GM18867 (cell line): Measurements from ENCODE around the gene TBX1.

Experiments used
- ATAC-seq: cut with Tn5 transposase; IDR thresholded peaks from one replicate; pipeline ENCODE4 v1.9.1; 2021; ENCODE audit warnings: mild to moderate bottlenecking, moderate library complexity; ENCODE audit not compliant: unreplicated experiment

Gene TBX1

DNA sequence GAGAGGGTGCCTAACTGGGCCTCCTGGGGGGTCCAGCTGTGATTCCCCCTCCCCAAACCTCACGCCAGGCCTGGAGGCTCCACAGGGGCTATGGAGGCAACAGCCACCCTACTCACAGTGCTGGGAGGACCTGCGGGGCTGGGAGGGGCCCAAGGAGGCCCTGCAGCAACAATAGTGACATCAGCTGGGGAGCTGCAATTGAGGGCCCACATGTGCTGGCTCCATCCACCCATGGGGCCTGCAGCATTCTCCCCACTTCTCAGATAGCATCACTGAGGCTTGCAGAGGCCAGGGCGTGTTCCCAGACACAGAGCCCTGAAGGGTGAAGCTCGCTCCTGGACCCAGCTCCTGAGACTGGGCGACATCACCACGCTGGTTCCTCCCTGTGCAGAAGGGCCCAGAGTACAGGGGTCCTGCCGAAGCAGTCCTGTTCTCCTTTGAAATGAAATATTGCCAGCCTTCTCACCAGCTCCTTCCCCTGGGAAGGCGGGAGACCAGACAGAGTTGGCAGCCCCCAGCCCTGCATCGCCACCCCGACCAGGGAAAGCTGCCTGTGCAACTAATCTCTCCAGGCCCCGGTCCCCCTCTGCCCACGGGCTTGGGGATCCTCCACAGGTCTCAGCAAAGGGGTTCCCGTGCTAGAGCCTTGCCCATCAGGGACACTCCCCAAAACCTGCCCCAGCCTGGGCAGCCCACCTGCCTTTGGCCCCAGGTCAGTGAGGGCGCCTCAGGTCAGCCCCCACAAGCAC, 8.9 kb upstream of the TBX1 start:
- ATAC-seq: no peak

DNA sequence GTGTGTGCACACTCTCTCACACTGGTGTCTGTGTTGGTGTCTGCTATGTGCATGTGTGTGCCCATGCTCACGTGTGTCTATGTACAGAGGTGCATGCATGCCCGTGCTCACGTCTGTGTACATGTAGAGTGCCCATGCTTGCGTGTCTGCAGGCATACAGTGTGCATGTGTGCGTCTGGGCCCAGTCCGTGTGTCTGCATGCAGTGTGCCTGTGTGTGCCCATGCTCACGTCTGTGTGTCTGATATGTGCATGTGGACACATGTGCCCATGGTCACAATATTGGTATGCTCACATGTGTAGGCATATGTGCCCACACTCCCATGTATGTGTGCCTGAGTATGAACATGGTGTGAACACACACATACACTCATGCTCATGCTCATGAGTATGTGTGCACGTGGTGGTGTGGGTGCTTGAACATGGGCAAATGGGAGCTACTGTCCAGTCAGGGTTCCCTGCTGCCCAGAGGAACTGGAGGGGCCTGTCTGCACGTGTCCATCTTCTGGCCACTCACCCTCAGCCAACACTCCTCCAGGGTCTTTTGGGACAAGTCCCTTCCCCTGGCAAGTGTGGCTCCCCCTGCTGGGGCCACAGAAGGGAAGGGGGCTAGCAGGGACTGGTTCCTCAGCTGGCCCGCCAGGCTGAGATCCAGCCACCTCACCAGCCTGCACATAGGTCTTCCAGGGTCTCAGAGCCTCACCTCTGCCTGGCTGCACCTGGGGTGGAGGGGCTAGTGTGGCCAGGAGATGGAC, 7.3 kb upstream of the TBX1 start:
- ATAC-seq: no peak

DNA sequence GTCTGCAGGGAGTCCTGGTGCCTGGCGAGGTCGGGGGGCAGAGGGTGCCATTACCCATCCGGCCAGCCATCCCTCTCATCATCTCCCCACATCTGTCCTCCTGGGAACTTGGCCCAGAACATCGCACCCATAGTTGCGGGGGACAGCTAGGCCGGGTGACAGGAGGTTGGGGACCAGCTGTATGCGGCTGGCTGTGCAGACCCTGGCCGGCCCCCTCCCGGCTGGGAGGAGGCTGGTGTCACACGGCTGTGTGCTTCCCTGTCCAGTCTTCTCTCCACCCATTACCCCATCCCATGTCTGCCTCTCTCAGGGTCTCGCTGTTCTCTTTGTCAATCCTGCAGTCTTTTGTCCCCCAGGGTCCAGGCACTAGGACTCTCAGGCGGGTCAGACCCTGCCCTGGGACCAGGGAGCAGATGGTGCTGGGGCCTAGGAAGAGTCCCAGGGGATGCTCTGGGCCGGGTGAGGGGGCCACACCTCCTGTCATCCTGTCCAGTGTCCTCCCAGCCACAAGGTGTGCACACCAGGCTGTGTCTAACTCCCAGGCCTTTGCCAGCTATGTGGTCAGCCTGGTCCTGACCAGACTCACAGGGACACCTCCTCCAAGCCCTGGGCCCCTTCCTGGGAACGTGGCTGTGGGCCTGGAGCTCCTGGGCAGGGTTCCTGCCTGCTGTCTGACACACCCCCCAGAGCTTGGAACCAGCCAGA, 6.4 kb upstream of the TBX1 start:
- no peak for ATAC-seq

DNA sequence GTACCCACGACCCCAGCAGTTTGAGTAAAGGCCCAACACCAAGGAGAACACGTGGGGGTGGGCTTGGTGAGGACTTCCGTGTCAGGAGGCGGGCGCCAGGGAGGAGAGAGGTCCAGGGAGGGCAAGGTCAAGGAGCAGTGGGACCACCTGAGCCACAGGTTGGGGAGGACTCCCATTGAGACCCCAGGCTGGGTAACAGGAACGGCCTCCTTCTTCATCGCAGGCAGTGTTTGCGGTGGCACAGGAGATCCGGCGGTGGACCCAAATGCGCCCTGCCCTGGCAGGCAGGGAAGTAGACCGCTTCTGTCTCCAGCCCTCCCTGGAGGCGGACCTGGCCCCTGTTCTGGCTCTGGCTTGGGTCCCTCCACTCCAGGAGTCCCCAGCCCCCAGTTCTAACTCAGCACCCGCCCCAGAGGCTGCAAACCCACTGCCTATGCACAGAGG, 5.9 kb upstream of the TBX1 start:
- ATAC-seq: no peak

DNA sequence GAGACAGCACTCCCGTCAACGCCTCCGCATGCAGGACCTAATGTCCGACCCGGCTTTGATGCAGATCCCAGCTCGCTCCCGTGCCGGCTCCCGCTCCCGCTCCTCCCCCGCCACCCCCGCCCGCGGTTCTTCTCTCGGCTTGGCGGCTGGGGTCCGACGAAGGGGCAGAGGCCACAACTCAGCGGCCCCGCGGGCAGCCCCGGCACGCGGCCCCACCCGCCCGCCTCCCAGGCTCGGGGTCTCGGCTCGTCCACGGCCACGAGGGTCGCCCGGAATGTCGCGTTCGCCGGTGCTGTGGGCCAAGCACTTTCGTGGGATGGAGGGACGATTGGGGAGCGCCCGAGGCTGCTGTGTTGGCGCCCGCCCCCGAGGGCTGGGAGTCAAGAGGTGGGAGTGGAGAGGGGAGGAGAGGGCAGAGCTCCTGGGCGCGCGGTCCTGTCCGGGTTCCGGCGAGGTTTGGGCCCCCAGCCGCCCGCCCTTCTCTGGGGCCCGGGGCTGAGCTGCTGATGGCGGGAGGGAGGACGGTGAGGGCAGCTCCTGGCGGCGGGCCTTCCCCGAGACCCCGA, 5.3 kb upstream of the TBX1 start:
- ATAC-seq: no peak

DNA sequence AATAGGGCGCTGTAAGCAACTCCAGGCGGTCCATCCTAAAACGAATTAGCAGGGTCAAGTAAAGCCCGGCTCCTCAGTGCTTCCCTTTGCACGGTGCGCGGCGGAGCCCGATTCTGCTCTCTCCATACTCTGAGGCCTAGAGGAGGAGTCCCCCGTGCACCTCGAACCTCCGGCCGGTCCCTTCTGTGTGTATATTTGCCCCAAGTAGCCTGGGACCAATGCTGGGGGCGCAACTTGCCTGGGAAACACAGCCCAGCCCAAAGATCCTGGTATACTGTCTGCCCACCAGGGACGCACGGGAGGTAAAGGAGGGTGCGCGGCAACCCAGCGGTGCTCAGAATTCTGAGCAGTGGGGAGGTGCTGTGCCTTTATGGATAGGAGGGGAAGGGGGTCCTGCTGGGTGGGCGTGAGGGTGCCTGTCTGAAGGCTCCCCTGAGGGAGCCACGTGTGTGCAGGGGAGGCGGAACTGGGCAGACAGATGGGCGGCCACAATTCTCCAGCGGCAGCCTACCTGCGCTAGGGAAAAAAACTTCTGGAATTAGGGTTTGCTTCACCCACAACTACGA, 4.8 kb upstream of the TBX1 start:
- ATAC-seq: no peak

DNA sequence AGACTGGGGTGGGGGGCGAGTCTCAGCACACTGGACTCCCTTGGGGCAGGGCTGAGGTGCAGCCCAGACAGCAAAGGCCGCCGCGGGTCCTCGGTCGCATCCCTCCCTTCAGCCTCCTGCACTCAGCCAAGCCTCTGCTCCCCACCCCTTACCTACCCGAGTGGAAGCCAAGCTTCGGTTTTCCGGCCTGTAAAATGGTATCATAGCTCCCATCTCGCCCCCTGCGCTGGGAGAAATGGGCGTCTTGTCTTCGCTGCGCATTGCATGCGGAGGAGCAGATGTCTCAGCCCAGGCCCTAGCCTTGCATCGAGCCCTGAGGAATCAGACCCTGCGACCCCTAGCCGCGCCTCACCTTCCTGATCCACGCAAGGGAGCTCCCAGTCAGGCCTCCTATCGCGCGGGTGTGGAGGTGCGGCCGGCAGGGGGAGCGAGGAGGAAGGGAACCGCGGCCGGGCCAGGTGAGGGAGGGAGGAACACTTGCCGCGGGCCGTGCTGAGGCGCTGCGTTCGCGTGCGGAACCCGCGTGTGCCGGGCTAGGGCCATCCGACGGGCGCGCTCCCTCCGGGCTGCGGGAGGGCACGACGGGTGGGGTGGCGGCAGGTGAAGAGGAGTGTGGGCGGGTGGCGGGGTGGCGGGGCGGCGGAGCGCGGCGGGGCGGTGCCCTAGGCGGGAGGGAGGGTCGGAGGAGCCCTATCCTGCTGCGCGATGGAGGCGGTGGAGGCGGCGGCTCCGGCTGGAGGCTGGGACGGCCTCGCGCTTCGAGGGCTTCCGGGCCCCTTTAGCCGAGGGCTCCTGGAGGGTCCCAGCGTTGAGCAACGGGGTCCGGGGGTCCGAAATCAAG, 4.1 kb upstream of the TBX1 start:
- ATAC-seq: no peak

DNA sequence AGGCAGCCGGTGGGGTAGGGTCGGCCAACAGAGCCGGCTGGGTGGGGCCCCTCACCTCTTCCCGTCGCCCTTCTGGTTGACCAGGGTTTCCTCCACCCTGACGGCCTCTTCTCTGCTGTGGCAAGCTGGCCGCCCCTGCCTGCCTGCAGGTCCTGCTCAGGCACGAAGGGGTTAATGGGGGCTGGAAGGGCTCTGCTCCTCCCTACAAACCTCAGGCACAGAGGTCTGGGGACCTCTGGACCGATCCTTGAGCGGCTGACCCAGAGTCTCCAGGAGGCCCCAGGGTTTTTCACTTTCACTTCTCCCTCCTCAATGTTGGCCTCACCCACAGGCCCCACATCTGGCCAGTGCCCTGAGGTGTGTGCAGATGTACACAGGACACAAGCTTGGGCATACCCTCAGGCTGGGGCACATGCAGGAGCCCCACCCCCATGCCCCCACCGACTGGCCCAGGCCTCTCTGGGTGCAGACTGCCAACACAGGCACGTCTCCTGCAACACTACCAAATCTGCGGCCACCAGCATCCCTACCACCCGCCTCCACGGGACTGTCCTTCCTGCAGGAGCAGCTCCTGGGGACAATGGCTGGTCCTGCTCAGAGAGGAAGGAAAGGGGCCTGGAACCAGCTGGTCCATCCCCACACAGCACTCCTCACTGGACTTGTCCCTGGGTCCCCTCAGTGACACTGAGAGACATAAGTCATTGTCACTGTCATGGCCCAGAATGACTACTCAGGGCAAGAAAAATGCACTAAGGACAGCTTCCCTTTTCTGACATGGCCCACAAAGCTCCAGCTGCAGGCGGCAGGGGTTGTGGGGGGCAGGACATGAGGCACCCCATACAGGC, 3.2 kb upstream of the TBX1 start:
- no peak for ATAC-seq

DNA sequence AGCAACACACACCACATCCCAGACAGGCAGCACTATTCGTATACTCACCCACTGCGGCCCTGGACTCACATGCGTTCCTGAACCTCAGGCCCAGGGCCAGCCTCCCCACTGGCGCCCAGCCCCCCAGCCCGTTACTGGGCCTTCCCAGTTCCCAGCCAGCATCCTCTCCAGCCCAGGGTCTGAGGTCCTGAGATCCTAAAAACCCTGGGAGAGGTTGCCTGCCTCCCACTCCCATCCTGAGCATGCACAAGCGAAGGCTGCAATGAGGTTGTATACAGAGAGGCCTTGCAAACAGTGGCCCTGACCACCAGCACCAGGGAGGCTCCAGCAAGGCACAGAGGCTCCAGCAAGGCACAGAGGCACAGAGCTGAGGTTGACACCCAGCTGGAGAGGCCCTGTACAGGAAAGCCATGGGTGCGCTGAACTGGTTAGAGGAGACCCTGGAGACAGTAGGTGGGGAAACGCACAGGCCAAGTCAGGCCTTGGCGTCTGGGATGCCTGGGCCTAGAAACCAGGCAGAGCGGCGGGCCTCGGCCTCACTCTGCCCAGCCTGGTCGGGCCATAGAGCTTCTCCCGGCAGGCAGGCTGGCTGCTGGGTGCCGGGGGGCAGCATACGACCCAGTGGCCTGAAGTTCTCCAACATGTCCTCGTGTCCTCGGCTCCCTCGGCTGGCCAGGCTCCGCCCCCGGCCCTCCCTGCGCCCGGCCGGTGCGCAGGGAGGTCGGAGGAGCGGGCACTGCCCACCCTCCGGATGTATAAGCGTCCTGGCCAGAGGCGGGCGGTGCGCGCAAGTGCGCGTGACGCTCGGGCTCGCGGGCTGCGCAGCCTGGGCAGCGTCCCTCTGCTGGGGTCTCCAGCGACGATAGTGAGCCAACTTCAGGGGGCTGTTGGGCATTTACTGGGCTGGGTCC, 2.3 kb upstream of the TBX1 start:
- ATAC-seq: no peak

DNA sequence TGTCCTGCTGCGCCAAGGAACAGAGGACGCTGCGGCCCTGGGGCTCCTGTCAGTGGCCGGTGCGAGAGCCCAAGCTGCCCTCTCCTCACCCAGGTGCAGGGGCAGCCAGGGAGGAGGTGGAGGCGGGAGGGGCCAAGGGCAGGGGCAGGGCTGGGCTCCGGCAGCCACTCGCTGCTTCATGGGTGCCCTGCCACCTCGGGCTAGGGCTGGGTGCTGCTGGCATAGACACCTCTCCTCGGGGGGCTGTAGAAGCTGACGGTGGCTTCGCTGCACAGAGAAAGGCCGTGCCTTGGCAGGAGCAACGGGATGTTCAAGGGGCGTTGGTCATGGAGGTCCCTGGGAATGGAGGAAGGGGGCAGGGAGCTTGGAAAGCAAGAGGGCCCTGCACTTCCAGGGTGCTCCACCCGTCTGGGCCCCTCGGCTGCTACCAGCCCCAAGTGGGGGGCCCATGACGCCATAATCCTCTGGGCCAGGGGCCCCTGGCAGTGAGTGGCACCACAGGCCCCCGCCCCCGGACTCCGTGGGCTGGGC, 1.6 kb upstream of the TBX1 start:
- no peak for ATAC-seq

DNA sequence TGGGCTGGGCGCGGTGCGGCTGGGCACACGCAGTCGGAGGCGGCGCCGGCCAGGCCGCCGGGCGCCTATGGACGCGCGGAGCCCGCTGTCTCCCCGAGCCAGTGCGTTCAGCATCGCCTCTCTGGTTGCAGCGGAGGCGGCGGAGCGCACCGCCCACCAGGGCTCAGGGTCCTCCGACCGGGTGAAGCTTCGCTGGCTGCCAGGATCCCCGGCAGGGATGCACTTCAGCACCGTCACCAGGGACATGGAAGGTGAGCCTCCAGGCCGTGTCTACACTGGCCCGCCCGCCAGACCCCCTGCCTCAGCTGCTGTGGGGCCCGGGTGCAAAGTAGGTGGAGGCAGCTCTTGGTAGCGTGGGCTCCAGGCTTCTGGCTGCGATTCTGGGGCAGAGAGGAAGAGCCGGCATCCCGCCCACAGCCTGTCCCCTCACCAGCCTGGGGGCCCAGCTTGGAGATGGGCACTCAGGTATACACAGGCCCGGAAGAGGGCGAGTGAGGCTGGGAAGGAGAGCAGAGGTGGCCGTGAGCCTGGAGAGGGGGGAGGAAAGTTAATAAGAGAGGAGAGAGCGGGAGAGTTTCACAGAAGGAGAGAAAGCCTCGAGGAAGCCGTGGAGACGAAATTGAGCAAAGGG, 1.0 kb upstream of the TBX1 start:
- ATAC-seq: no peak

DNA sequence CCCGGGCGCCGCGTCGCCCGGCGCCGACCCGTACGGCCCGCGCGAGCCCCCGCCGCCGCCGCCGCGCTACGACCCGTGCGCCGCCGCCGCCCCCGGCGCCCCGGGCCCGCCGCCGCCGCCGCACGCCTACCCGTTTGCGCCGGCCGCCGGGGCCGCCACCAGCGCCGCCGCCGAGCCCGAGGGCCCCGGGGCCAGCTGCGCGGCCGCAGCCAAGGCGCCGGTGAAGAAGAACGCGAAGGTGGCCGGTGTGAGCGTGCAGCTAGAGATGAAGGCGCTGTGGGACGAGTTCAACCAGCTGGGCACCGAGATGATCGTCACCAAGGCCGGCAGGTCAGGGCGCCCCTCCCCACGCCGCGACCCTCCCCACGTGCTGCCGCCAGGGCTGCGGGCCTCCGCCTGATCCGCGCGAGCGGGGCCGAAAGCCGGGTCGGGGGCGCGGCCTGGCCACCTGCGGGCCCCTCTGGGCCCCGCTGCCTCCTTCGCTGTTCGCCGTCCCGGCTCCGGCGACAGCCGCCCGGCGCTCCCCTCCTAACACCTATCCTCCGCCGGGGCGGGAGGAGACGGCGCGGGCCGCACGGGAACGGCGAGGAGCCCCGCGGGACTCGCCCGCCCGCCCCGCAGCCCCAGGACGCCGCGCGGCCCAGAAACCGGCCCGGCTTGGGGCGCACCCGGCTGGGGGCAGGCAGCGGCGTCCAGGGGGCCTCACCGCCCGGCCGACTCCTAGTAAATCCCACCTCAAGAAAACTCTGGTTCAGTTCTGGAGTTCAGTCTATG, 560 bp downstream of the TBX1 start:
- no peak for ATAC-seq

DNA sequence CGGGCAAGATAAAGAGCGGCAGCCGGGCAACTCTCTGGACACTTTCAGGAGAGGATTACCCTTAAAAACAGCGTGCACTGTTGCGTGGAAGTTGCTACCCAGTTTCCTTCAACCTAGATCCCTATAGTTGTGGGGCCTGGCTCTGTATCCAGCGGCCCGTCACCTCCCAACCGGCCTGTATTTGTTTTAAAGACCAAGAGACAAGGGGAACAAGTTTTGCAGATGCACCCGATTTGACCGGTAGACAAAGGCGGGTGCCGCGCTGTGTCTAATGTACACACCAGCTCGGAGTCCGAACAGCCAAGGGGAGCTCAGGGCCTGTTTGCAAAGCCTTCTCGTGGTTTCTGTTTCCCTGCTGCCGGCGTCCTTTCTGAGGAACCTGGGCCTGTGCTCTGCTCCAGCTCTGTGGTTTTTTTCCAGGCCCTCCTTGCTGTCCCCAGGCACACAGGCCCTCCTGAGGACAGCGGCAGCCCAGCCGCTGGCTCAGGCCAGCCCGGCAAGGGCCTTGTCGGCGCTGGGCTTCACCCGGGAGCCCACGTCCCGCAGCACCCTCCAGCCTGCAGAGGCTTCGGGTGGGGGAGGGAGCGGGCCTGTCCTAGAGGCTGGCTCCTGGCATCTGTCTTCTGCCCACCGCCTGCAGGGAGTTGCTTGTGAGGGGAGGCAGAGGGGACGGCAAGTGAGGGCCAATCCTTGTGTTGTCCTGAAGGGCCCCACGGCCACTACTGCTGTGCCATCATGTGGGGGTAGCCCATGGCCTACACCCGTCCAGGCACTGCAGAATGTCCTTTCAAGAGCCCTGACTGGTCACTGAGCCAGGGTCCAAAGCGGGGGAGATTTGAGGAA, 1.4 kb downstream of the TBX1 start:
- ATAC-seq: no peak

DNA sequence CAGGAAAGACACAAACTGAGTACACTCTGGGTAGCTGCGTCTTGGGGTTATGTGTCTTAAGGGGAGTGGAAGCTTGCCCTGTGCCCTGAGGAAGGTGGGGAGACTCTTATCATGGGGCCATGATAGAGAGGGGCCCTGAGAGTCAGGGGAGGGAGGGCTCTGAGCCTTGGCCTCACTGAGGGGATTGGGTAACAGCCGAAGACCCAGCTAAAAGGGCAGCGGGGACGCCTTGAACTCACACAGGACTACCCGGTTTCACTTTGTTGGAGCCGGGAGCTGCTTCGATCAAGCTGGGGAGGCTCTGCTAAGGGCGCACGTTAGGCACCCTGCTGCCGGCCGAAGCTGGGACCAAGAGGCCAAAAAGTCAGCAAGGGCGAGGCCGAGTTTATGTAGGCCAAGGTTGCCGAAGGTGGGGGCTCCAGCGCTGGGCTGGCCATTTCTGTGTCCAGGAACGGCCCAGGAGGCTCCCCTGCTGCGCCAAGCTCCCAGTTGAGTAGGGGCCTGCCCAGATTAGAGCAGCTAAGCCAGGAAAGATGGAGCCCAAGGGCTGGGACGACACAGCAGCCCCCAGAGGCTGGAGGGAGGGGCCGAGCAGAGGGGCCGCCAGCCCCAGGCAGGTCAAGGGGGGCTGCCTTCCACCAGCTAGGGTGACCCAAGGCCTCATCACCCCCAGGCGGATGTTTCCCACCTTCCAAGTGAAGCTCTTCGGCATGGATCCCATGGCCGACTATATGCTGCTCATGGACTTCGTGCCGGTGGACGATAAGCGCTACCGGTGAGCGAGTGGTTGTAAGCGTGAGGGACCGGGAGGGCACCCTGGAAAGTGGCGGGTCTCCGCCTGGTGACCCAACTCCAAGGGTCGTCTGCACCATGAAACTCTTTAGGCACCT, 2.2 kb downstream of the TBX1 start:
- ATAC-seq: no peak
